Measurements from ENCODE around the gene PEX6.

PEX6 gene

GRCh38 chr6:42936398-42936797, 42.6 kb downstream of the PEX6 start:
- no peak for DNase-seq (ENCODE audit: low read depth, low spot score)

- DNase-seq (ENCODE audit: low read depth, low spot score): no peak
Observed at GRCh38 chr6:42935322-42935721, 43.7 kb downstream of the PEX6 start.

GRCh38 chr6:42933205-42933604, 45.8 kb downstream of the PEX6 start:
- DNase-seq (ENCODE audit: low read depth, low spot score): no peak

GRCh38 chr6:42932412-42932811, 46.6 kb downstream of the PEX6 start:
- DNase-seq (ENCODE audit: low read depth, low spot score): no peak

GRCh38 chr6:42929821-42930360, 49.1 kb downstream of the PEX6 start:
- DNase-seq (ENCODE audit: low read depth, low spot score): peak; percentile 25

GRCh38 chr6:42928986-42929820, 49.8 kb downstream of the PEX6 start, which contains the start of gene CNPY3:
Gene CNPY3 (plus strand): TSS chr6:42929480. CDS start chr6:42929571, 91 bp downstream.
- DNase-seq (ENCODE audit: low read depth, low spot score): peak; percentile 87

GRCh38 chr6:42925248-42925857, 53.6 kb downstream of the PEX6 start:
- DNase-seq (ENCODE audit: low read depth, low spot score): no peak

GRCh38 chr6:42923666-42924065, 55.3 kb downstream of the PEX6 start:
- DNase-seq (ENCODE audit: low read depth, low spot score): no peak

GRCh38 chr6:42921801-42922200, 57.2 kb downstream of the PEX6 start:
- no peak for DNase-seq (ENCODE audit: low read depth, low spot score)

- DNase-seq (ENCODE audit: low read depth, low spot score): no peak
Observed at GRCh38 chr6:42916288-42916687, 62.7 kb downstream of the PEX6 start.

- no peak for DNase-seq (ENCODE audit: low read depth, low spot score)
Observed at GRCh38 chr6:42915732-42916131, 63.2 kb downstream of the PEX6 start, which contains the start of gene PTCRA. Gene PTCRA (plus strand): TSS chr6:42916053. CDS start chr6:42916070, 17 bp downstream.

- DNase-seq (ENCODE audit: low read depth, low spot score): no peak
Observed at GRCh38 chr6:42914546-42914945, 64.4 kb downstream of the PEX6 start.

Data from activated CD4-positive, CD25-positive, alpha-beta regulatory T cell treated with anti-CD3 and anti-CD28 coated beads, Interleukin-2, amount 50 U/mL, for 16 hours (primary cell).